NCI-H510A treated with DMSO at 0.1 percent for 48 hours (cell line): Measurements from ENCODE around the gene SUSD5.
A peak's percentile ranks its signal among the peaks of the same experiment; 100 is the strongest.

Experiments
- DNase-seq: peaks from one replicate; lab custom pipeline; 2025; lab: John Stamatoyannopoulos, UW

SUSD5 gene

GRCh38 chr3:33218446-33219174, at the start of gene SUSD5:
Gene SUSD5, minus strand, starts transcription at chr3:33218810. Its CDS starts 13 bp downstream, at chr3:33218797.
- peak; percentile 1 for DNase-seq

GRCh38 chr3:33260104-33260503, 41.5 kb upstream of the SUSD5 start:
- no peak for DNase-seq

GRCh38 chr3:33256249-33256648, 37.6 kb upstream of the SUSD5 start:
- DNase-seq = no peak

- no peak for DNase-seq
These were observed 32.1 kb upstream of the SUSD5 start for GRCh38 chr3:33250712-33251111.

GRCh38 chr3:33246786-33247185, 28.2 kb upstream of the SUSD5 start:
- DNase-seq = no peak

- DNase-seq = no peak
These were observed 21.7 kb upstream of the SUSD5 start for GRCh38 chr3:33240261-33240660.

GRCh38 chr3:33238923-33239322, 20.3 kb upstream of the SUSD5 start:
- DNase-seq = no peak

- DNase-seq = no peak
These were observed 18.8 kb upstream of the SUSD5 start for GRCh38 chr3:33237439-33237838.

- DNase-seq = no peak
These were observed 17.4 kb upstream of the SUSD5 start for GRCh38 chr3:33236005-33236404.

GRCh38 chr3:33233884-33234283, 15.3 kb upstream of the SUSD5 start:
- DNase-seq = no peak

GRCh38 chr3:33231756-33232465, 13.3 kb upstream of the SUSD5 start:
- DNase-seq = no peak

- no peak for DNase-seq
These were observed 11.3 kb upstream of the SUSD5 start for GRCh38 chr3:33229947-33230346.

- no peak for DNase-seq
These were observed 10.5 kb upstream of the SUSD5 start for GRCh38 chr3:33229066-33229465.

- DNase-seq = no peak
These were observed 2.6 kb upstream of the SUSD5 start for GRCh38 chr3:33221241-33221640.

GRCh38 chr3:33219175-33219487, 521 bp upstream of the SUSD5 start:
- DNase-seq = no peak

- no peak for DNase-seq
These were observed 654 bp downstream of the SUSD5 start for GRCh38 chr3:33217866-33218445.

- DNase-seq = no peak
These were observed 2.9 kb downstream of the SUSD5 start for GRCh38 chr3:33215739-33216138.

GRCh38 chr3:33212406-33212805, 6.2 kb downstream of the SUSD5 start:
- DNase-seq = no peak

GRCh38 chr3:33211444-33211843, 7.2 kb downstream of the SUSD5 start:
- DNase-seq = no peak

- no peak for DNase-seq
These were observed 9.3 kb downstream of the SUSD5 start for GRCh38 chr3:33209357-33209756.

- no peak for DNase-seq
These were observed 15.7 kb downstream of the SUSD5 start for GRCh38 chr3:33202711-33203457.

- no peak for DNase-seq
These were observed 17.4 kb downstream of the SUSD5 start for GRCh38 chr3:33201195-33201594.

- no peak for DNase-seq
These were observed 22.1 kb downstream of the SUSD5 start for GRCh38 chr3:33196538-33196937.
